H1 (cell line): ENCODE results near the gene RNASEH2C.

Experiments used
- EP300 ChIP-seq, 2 experiments: IDR thresholded peaks; 1 replicate in 1 of 2; 2 replicates in 1 of 2; pipeline ENCODE4 v1.6.1; 2011 to 2012; ENCODE audit warnings: low read depth in 2 of 2, low read length in 2 of 2, mild to moderate bottlenecking in 2 of 2, borderline replicate concordance in 1 of 2, inconsistent platforms in 1 of 2, moderate library complexity in 1 of 2
- EZH2 ChIP-seq: fragments of 200-600 bp; sonication (generic); IDR thresholded peaks from 2 replicates; pipeline ENCODE4 v1.7.1; 2012; ENCODE audit warnings: low read depth, mild to moderate bottlenecking, moderate library complexity, low read length, inconsistent platforms; ENCODE audit not compliant: severe bottlenecking
- NRF1 ChIP-seq: IDR thresholded peaks from 2 replicates; pipeline ENCODE4 v1.6.1; 2011; ENCODE audit warnings: mild to moderate bottlenecking, low read depth, low read length, improper control_type of control experiment
- POLR2AphosphoS5 ChIP-seq: IDR thresholded peaks from 2 replicates; pipeline ENCODE4 v1.6.1; 2011; ENCODE audit warnings: low read depth, low read length
- RBBP5 ChIP-seq: IDR thresholded peaks from 2 replicates; pipeline ENCODE4 v1.7.1; 2012; ENCODE audit warnings: low read depth, mild to moderate bottlenecking, inconsistent platforms, low read length, moderate library complexity, borderline replicate concordance
- TCF12 ChIP-seq: IDR thresholded peaks from 2 replicates; pipeline ENCODE4 v1.6.1; 2011; ENCODE audit warnings: low read depth, mild to moderate bottlenecking, low read length
- YY1 ChIP-seq: IDR thresholded peaks from 2 replicates; pipeline ENCODE4 v1.6.1; 2011; ENCODE audit warnings: low read depth, mild to moderate bottlenecking, low read length
- TF ChIP-seq, protein P1 (sequence below), 3 experiments: IDR thresholded peaks; 1 replicate in 2 of 3; 2 replicates in 1 of 3; pipeline versions ENCODE4 v1.5.1 to v1.6.1; 2011; ENCODE audit warnings: low read length in 3 of 3, mild to moderate bottlenecking in 3 of 3, inconsistent platforms in 2 of 3, low read depth in 1 of 3, moderate library complexity in 1 of 3; ENCODE audit not compliant: insufficient read depth in 1 of 3; ENCODE audit errors: control extremely low read depth in 1 of 3
- TF ChIP-seq, protein P2 (sequence below): IDR thresholded peaks from 2 replicates; pipeline ENCODE4 v1.6.1; 2012; ENCODE audit warnings: inconsistent platforms
- TF ChIP-seq, protein P3 (sequence below): IDR thresholded peaks from 2 replicates; pipeline ENCODE4 v1.6.1; 2011; ENCODE audit warnings: low read length, improper control_type of control experiment

DNA sequence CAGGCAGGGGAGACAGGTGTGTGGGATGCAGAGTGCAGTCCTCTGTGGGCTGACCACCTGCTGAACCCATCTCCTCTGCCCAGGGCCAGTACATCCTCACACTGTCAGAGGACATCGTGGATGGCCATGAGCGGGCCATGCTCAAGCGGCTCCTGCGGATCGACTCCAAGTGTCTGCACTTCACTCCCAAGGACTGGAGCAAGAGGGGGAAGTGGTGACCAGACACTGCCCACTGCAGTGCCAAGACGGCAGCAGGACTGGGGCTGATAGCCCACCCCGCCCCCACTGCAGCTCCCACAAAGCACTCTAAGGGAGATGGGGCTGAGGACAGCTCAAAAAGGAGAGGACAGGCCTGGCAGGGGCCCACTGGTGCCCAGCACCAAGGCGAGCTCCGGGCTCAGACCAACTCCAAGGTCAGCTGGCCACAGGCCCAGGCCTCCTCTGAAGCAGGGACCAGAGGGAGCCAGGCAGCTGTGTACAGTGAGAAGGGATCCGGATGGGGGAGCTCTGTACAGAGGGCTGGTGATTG is 1.6 kb downstream of the RNASEH2C start:
- TF ChIP-seq, protein P1, sequence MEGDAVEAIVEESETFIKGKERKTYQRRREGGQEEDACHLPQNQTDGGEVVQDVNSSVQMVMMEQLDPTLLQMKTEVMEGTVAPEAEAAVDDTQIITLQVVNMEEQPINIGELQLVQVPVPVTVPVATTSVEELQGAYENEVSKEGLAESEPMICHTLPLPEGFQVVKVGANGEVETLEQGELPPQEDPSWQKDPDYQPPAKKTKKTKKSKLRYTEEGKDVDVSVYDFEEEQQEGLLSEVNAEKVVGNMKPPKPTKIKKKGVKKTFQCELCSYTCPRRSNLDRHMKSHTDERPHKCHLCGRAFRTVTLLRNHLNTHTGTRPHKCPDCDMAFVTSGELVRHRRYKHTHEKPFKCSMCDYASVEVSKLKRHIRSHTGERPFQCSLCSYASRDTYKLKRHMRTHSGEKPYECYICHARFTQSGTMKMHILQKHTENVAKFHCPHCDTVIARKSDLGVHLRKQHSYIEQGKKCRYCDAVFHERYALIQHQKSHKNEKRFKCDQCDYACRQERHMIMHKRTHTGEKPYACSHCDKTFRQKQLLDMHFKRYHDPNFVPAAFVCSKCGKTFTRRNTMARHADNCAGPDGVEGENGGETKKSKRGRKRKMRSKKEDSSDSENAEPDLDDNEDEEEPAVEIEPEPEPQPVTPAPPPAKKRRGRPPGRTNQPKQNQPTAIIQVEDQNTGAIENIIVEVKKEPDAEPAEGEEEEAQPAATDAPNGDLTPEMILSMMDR (IDR thresholded peaks at IDR 0.05; ENCODE audit: control extremely low read depth in 1 of 3, insufficient read depth in 1 of 3, low read depth in 1 of 3, low read length in 3 of 3): no peak
- TF ChIP-seq EZH2: no peak
- TF ChIP-seq EP300 (IDR thresholded peaks at IDR 0.05; ENCODE audit: borderline replicate concordance in 1 of 2, low read depth in 2 of 2, low read length in 2 of 2): no peak
- TF ChIP-seq TCF12: no peak
- no peak for TF ChIP-seq RBBP5
- TF ChIP-seq NRF1: no peak
- TF ChIP-seq POLR2AphosphoS5: no peak; the same call in 1 of the 2 replicates
- no peak for TF ChIP-seq YY1
- TF ChIP-seq, protein P2, sequence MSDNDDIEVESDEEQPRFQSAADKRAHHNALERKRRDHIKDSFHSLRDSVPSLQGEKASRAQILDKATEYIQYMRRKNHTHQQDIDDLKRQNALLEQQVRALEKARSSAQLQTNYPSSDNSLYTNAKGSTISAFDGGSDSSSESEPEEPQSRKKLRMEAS: no peak
- TF ChIP-seq, protein P3, sequence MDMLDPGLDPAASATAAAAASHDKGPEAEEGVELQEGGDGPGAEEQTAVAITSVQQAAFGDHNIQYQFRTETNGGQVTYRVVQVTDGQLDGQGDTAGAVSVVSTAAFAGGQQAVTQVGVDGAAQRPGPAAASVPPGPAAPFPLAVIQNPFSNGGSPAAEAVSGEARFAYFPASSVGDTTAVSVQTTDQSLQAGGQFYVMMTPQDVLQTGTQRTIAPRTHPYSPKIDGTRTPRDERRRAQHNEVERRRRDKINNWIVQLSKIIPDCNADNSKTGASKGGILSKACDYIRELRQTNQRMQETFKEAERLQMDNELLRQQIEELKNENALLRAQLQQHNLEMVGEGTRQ: no peak
